GM18909 (cell line): ENCODE results near the gene SMPD4.
A peak's percentile ranks its signal among the peaks of the same experiment; 100 is the strongest.
"Not testable (repeated sequence)": the region's sequence is repeated elsewhere in the genome, so short reads cannot be mapped to it uniquely, and the experiment has no call there.

Source experiments
- ATAC-seq: cut with Tn5 transposase; IDR thresholded peaks from one replicate; pipeline ENCODE4 v1.9.1; 2021; ENCODE audit warnings: mild to moderate bottlenecking; ENCODE audit not compliant: unreplicated experiment, poor library complexity

SMPD4 gene

DNA sequence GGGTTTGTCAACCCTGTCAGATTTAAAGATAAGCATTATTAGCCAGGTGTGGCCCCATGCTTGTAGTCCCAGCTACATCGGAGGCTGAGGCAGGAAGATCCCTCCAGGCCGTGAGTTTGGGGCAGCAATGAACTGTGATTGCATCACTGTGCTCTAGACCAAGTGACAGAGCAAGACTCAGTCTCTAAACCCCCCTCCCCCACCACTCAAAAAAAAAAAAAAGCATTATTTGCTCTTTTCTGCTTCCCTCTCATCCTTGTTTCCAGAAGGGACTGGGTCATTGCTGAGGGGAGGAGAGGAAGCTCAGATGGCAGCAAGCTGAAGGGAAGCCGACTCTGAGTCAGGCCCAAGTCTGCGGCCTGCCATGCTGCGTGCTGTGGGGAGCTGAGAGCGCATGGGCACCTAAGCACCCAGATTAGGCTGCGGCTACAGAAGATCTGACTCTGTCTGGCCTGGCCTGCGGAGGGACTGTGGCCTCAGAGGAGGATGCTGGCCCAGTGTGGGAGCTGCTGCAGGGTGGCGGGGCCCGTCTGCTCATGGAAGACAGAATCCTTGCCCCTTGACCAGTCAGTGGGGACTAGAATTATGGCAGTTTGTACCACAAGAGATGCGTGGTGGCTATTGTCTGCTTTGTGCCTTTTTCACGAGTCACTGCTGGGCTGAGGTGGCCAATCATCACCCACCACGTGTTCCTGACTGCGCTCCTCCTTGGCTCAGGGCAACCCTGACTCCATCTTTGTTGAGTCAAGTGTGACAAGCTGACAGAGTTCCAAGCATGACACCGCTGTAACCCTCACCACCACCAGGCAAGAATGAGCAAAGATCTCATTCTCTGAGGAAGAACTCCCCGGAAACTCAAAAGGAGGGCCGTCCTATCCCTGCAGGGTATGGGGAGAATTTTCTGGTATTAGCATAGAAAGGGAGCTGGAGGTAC is 6.7 kb upstream of the SMPD4 start:
- not testable (repeated sequence) for ATAC-seq

DNA sequence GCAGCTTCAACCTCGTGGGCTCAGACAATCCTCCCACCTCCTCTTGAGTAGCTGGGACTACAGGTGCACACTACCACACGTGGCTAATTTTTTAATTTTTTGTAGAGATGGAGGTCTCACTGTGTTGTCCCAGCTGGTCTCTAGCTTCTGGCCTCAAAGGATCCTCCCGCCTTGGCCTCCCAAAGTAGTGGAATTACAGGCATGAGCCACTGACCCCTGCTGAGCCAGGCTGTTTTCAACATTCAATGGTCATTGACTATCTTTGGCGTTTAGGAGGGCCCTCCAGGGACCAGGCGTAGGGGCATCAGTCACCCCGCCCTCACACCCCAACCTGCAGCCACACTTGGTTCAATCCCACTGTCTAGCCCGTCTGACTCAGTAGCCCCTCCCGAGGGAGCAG is 5.9 kb upstream of the SMPD4 start:
- no peak for ATAC-seq

DNA sequence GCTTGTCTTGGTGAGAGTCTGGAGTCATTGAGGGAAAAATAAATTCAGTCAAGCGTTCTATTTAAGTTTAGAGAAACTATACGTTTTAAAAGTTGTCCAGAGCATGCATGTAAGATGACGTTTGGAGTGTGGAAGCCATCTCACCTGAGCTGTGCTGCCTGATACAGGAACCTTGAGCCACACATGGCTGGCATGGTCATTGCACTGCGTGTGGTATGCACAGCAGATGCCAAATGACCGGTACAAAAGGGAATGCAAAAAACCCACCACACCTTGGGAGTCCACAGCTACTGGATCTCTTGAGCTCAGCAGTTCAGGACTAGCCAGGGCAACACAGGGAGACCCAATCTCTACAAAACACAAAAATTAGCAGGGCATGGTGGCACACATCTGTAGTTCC is 5.0 kb upstream of the SMPD4 start:
- no peak for ATAC-seq

- no peak for ATAC-seq
Measured at GRCh38 chr2:130185896-130186295, 4.5 kb upstream of the SMPD4 start.

GRCh38 chr2:130185436-130185835 is 4.0 kb upstream of the SMPD4 start:
- ATAC-seq, result no peak

DNA sequence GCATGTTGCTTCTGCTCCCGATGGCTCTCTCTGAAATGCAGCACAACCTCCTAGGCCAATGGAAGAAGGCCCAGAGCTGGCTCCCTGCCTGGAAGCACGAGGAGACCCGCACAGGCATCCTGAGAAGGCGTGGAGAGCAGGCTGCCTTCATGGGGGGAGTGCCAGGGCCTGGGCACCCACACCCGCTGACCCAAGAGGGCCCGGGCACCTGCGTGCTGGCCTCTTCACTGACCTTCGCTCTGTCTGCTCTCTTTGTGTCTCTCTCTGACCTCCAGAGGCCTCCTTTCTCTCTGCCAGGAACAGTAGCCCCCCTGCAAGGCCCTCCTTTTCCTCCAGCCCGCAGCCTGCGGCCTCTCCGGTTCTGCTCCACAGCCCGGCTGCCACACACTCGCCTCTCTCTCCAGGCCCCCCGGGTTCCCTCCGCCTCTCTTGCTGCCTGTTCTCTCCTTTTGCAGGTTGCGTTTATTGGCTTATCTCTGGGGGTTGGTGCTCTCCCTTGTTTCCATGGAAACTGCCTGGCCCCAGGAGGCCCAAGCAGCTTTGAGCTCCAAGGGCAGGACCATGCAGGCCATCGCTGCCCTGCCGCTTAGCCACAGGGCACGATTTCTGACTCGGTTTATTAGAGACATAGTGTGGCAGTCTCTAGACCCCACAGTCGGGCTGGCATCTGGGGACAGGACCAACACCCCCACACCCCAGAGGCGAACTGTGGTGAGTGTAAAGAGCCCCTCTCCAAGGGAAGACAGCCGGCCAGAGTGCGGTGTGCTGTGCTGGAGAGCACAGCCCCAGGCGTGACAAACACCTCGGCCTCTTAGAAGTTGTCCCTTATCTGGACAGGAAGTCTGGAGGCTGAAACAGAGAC is 2.3 kb upstream of the SMPD4 start:
- ATAC-seq, result no peak

- peak; percentile 13 for ATAC-seq
Measured at GRCh38 chr2:130182826-130183511, 1.6 kb upstream of the SMPD4 start.

- ATAC-seq, result peak; percentile 83
Measured at GRCh38 chr2:130181880-130182682, 679 bp upstream of the SMPD4 start, which contains the start of gene MZT2B. MZT2B (plus strand) TSS chr2:130182262; CDS start chr2:130182283, 21 bp downstream.

- ATAC-seq, result not testable (repeated sequence)
Measured at GRCh38 chr2:130180404-130181324, 738 bp downstream of the SMPD4 start.

DNA sequence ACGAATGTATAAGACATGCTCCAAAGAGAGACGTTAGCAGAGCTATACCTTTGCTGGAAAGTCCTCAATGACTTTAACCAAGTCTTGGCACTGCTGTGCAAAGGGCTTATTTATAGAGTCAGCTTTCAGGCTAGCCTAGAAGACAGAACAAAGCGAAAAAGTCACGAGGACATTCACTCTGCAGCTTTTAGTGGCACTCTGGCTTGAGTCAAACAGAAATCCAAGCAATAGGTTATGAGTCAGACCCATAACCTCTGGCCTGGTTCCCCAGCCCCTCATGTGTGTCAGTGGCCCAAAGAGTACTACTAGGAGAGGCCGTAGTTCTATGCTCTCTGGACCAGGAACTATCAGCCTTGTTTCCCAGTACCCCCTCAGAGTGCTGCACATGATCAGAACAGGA is 6.5 kb downstream of the SMPD4 start:
- not testable (repeated sequence) for ATAC-seq

DNA sequence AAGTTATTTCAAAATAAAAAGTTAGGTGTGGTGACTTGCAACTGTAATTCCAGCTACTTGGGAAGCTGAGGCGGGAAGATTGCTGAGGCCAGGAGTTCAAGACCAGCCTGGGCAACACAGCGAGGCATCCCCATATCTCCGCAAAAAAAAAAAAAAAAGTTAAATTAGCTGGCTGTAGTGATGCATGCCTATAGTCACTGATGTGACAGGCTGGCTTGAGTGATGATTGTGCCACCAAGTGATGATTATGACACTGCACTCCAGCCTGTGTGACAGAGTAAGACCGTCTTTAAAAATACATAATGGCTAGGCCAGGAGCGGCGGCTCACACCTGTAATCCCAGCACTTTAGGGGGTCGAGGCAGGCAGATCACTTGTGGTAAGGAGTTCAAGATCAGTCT is 11.5 kb downstream of the SMPD4 start:
- ATAC-seq, result no peak

DNA sequence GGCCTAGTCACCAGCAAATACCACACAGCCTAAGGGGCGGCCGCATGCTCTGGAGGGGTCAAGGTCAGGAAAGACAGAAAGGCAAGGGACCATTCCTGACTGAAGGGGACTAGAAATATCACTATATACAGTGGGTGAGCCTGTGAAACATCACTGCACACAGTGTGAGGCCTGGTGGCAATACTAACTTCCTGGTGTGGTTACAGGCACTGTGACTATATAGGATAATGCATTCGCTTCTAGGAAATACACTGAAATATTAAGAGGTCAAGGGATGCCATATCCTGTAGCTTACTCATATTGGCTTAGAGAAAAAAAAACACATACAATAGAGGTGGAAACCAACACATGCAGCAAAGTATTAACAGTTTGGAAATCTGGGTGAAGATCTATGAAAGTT is 12.2 kb downstream of the SMPD4 start:
- not testable (repeated sequence) for ATAC-seq

DNA sequence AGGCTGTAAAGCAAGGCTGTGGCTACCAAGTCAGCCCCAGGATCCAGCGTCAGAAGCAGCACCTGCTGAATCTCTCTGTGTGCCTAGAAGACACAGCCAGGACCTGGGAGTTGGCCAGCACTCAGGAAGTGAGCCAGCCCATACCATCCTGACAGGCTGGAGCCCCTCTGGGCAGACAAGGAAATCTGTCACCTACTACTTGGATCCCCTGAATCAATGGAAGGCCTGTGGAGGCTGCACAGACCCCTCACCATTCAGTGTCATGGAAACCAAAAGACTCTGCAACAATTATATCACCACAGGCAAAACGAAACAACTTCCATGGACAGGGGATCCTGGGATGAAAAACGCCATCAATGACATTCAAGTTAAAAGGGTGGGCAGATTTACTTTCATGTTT is 14.8 kb downstream of the SMPD4 start:
- not testable (repeated sequence) for ATAC-seq

GRCh38 chr2:130165293-130166016 is 15.9 kb downstream of the SMPD4 start:
- no peak for ATAC-seq

DNA sequence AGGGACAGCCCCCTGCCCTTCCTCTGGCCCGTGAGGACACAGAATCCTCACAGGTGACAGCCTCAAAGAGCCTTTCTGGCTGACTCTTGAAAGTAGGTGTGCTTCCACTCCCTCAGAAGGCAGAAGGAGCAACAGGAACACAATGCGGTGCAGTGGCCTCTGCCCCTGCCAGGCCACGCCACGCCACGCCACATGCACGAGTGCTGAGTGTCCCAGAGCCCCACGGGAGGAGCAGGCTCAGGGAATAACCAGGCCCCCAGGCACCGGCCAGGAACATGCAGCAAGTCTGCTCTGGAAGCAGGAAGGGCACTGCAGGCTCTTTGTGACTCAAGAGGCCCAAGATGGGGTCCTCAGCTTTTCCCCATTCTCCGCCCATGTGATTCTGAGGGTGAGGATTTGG is 18.4 kb downstream of the SMPD4 start:
- no peak for ATAC-seq

DNA sequence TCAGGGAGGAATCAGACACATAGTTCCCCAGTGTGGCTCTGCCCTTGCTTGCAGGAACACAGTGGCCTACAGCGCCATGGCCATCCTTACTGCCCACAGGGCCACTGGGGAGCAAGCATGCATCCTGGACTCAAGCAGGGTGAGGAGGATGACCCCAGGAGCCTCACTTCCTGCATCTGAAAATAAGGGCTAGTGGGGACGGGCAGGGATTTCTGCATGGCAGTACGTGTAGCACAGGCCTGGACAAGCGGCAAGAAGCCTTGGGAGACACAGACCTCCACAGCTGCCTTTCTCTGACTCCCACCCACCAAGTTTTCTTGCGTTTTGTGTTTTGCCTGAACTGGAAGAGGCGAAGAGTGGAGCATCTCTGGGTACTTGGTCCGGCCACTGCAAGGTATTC is 18.9 kb downstream of the SMPD4 start:
- ATAC-seq, result not testable (repeated sequence)

DNA sequence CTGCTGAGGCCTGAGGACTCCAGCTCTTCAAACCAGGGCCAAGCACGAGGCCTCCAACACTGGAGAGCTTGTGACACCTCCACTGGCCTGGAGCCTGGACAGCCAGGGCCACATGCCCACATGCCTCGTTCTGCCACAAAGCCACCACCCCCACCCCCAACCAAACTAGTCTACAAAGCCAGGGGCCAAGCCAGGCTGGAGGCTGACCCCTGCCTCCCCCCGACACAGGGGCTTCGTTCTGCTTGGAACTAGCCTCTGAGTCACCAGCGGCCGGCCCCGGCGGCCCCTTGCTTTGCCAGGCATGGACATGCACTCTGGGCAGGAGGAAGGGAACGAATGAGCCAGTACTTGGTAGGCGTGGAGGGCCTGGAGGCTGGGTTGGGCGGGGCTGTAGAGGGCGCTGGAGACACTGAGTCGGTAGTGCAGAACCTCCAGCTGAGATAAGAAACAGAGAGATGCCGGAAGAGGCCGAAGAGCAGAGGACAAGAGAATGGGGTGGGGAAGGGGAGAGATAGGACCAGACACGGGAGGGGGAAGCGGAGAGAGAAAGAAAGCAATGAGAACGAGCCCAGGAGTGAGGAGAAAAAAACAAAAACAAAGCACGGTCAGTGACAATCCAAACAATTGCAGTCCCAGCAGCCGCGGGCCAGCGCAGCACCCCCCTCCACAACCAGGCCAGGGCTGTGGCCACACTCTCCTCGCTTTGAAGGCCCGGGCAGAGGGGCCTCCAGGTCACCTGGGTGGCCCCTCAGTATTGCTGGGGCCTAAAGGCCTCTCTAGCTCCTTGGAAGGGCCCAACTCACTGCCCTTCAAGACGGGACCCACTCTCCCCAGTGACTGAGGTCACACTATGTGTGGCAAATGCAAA is 20.3 kb downstream of the SMPD4 start:
- not testable (repeated sequence) for ATAC-seq
